ENCODE data around the gene TOM1L1.

- TF ChIP-seq, protein P1, sequence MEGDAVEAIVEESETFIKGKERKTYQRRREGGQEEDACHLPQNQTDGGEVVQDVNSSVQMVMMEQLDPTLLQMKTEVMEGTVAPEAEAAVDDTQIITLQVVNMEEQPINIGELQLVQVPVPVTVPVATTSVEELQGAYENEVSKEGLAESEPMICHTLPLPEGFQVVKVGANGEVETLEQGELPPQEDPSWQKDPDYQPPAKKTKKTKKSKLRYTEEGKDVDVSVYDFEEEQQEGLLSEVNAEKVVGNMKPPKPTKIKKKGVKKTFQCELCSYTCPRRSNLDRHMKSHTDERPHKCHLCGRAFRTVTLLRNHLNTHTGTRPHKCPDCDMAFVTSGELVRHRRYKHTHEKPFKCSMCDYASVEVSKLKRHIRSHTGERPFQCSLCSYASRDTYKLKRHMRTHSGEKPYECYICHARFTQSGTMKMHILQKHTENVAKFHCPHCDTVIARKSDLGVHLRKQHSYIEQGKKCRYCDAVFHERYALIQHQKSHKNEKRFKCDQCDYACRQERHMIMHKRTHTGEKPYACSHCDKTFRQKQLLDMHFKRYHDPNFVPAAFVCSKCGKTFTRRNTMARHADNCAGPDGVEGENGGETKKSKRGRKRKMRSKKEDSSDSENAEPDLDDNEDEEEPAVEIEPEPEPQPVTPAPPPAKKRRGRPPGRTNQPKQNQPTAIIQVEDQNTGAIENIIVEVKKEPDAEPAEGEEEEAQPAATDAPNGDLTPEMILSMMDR (IDR thresholded peaks at IDR 0.05), result no peak
- no peak for TF ChIP-seq POLR2A (IDR thresholded peaks at IDR 0.05)
These were observed 2.1 kb upstream of the TOM1L1 start for GRCh38 chr17:54898576-54898975.
